ENCODE data around the gene POLR1F.

The POLR1F gene

GRCh38 chr7:19708397-19709248 is at the start of gene POLR1F:
Gene POLR1F, minus strand, starts transcription at chr7:19709037. Its CDS starts 21 bp downstream, at chr7:19709016.
- TF ChIP-seq CTCF (conservative IDR thresholded peaks at IDR 0.05) = peak; percentile 88
- peak within 1 kb of the TSS; percentile 66; the same call in 1 of the 2 replicates for H3K27ac ChIP-seq

GRCh38 chr7:19754521-19755116 is 45.8 kb upstream of the POLR1F start:
- no peak overlapping the region for H3K27ac ChIP-seq
- TF ChIP-seq CTCF (conservative IDR thresholded peaks at IDR 0.05) = peak; percentile 81

GRCh38 chr7:19752020-19752419 is 43.2 kb upstream of the POLR1F start:
- H3K27ac ChIP-seq = no peak overlapping the region
- no peak for TF ChIP-seq CTCF (conservative IDR thresholded peaks at IDR 0.05)

GRCh38 chr7:19749658-19750057 is 40.8 kb upstream of the POLR1F start:
- H3K27ac ChIP-seq = no peak overlapping the region
- no peak for TF ChIP-seq CTCF (conservative IDR thresholded peaks at IDR 0.05)

- peak; percentile 80 for TF ChIP-seq CTCF (conservative IDR thresholded peaks at IDR 0.05)
- no peak overlapping the region for H3K27ac ChIP-seq
Observed at GRCh38 chr7:19747740-19748339, 39.0 kb upstream of the POLR1F start.

GRCh38 chr7:19744075-19744474 is 35.2 kb upstream of the POLR1F start:
- no peak for TF ChIP-seq CTCF (conservative IDR thresholded peaks at IDR 0.05)
- no peak overlapping the region for H3K27ac ChIP-seq

- H3K27ac ChIP-seq = no peak overlapping the region
- no peak for TF ChIP-seq CTCF (conservative IDR thresholded peaks at IDR 0.05)
Observed at GRCh38 chr7:19728716-19729115, 19.9 kb upstream of the POLR1F start.
